GM21723 (cell line): ENCODE data around the gene IQSEC3.

Source experiments
- ATAC-seq: cut with Tn5 transposase; IDR thresholded peaks from one replicate; pipeline ENCODE4 v1.9.1; 2021; ENCODE audit warnings: mild to moderate bottlenecking, moderate library complexity; ENCODE audit not compliant: unreplicated experiment

IQSEC3 gene

GRCh38 chr12:78981-79380 lies 12.4 kb downstream of the IQSEC3 start:
- ATAC-seq, result no peak

- ATAC-seq, result no peak
These were observed 14.2 kb downstream of the IQSEC3 start for GRCh38 chr12:80681-81190.

GRCh38 chr12:82740-83139 lies 16.2 kb downstream of the IQSEC3 start:
- ATAC-seq, result no peak

- ATAC-seq, result no peak
These were observed 17.5 kb downstream of the IQSEC3 start for GRCh38 chr12:84056-84455.

- no peak for ATAC-seq
These were observed 18.7 kb downstream of the IQSEC3 start for GRCh38 chr12:85191-85666.

- ATAC-seq, result no peak
These were observed 20.7 kb downstream of the IQSEC3 start for GRCh38 chr12:87315-87714.

GRCh38 chr12:87856-88255 lies 21.3 kb downstream of the IQSEC3 start:
- ATAC-seq, result no peak

GRCh38 chr12:89653-90052 lies 23.1 kb downstream of the IQSEC3 start:
- no peak for ATAC-seq

GRCh38 chr12:91213-91612 lies 24.6 kb downstream of the IQSEC3 start:
- no peak for ATAC-seq

- ATAC-seq, result no peak
These were observed 26.9 kb downstream of the IQSEC3 start for GRCh38 chr12:93266-94005.

GRCh38 chr12:96543-96942 lies 30.0 kb downstream of the IQSEC3 start:
- ATAC-seq, result no peak

- no peak for ATAC-seq
These were observed 32.4 kb downstream of the IQSEC3 start for GRCh38 chr12:98924-99352.

- ATAC-seq, result no peak
These were observed 33.0 kb downstream of the IQSEC3 start for GRCh38 chr12:99605-100004.

GRCh38 chr12:101969-102878 lies 35.7 kb downstream of the IQSEC3 start:
- ATAC-seq, result no peak

- no peak for ATAC-seq
These were observed 36.3 kb downstream of the IQSEC3 start for GRCh38 chr12:102879-103168.

GRCh38 chr12:103169-103981 lies 36.8 kb downstream of the IQSEC3 start:
- no peak for ATAC-seq

- ATAC-seq, result no peak
These were observed 38.0 kb downstream of the IQSEC3 start for GRCh38 chr12:104551-105081.

GRCh38 chr12:105696-106095 lies 39.1 kb downstream of the IQSEC3 start:
- no peak for ATAC-seq

GRCh38 chr12:106118-106591 lies 39.6 kb downstream of the IQSEC3 start:
- peak; percentile 89 for ATAC-seq

GRCh38 chr12:108594-108993 lies 42.0 kb downstream of the IQSEC3 start:
- ATAC-seq, result no peak

GRCh38 chr12:109446-109845 lies 42.9 kb downstream of the IQSEC3 start:
- no peak for ATAC-seq
